Caco-2 (cell line): ENCODE results near the gene LRP3. TPM values are rescaled to one million over a fixed set of nuclear protein-coding genes. Genes with fewer than 3 reads are reported as not detected.
"Not testable (repeated sequence)": the region's sequence is repeated elsewhere in the genome, so short reads cannot be mapped to it uniquely, and the experiment has no call there.

ENCODE experiments used
- BruUV-seq: library from RNA; stranded (reverse); fragments of 400-500 nt; replicated peaks from 2 replicates; lab custom pipeline; 2021; lab: Mats Ljungman, UMichigan
- CTCF ChIA-PET: fragments of 300-600 bp; sonication (Branson Sonifier 250); formaldehyde crosslinking; loops from one replicate; lab custom pipeline; 2022; ENCODE audit warnings: antibody characterized with exemption; lab: Charles Lee
- POLR2A ChIA-PET: fragments of 300-600 bp; sonication (Branson Sonifier 250); formaldehyde crosslinking; loops from one replicate; lab custom pipeline; 2022; ENCODE audit warnings: antibody characterized with exemption; lab: Charles Lee
- DNase-seq, 2 experiments: peaks; one replicate each; pipeline versions ENCODE4 v3.0.0 to v3.0.0-alpha.2; 2020 to 2022
- H3K27me3 ChIP-seq: replicated peaks from 2 replicates; pipeline ENCODE4 v1.6.0; 2011; ENCODE audit warnings: low read length; ENCODE audit not compliant: control insufficient read depth, insufficient read depth
- H3K36me3 ChIP-seq: 2 replicates; pipeline ENCODE4 v1.5.1; 2011; ENCODE audit warnings: low read length; ENCODE audit not compliant: control insufficient read depth, insufficient read depth
- H3K4me1 ChIP-seq: fragments of 250-450 bp; sonication (Bioruptor Pico); 2 replicates; pipeline ENCODE4 v1.5.1; 2020; ENCODE audit warnings: mild to moderate bottlenecking
- H3K4me3 ChIP-seq: 2 replicates; pipeline ENCODE4 v1.5.1; 2011; ENCODE audit warnings: low read depth, mild to moderate bottlenecking, control low read depth, low read length
- H3K9me3 ChIP-seq: fragments of 250-450 bp; sonication (Bioruptor Pico); 2 replicates; pipeline ENCODE4 v1.5.1; 2020; ENCODE audit warnings: mild to moderate bottlenecking, moderate library complexity
- H3K27ac Mint-ChIP-seq: one replicate; pipeline ENCODE4 v1.8.0; 2022; ENCODE audit warnings: mixed read lengths; ENCODE audit not compliant: unreplicated experiment
- H3K27me3 Mint-ChIP-seq: one replicate; pipeline ENCODE4 v1.8.0; 2022; ENCODE audit warnings: mixed read lengths; ENCODE audit not compliant: insufficient read depth, unreplicated experiment
- H3K36me3 Mint-ChIP-seq: one replicate; pipeline ENCODE4 v1.8.0; 2022; ENCODE audit warnings: mild to moderate bottlenecking, mixed read lengths; ENCODE audit not compliant: insufficient read depth, unreplicated experiment
- H3K4me1 Mint-ChIP-seq: one replicate; pipeline ENCODE4 v1.8.0; 2022; ENCODE audit warnings: low read depth, mixed read lengths; ENCODE audit not compliant: unreplicated experiment
- H3K4me3 Mint-ChIP-seq: one replicate; pipeline ENCODE4 v1.8.0; 2022; ENCODE audit warnings: mild to moderate bottlenecking, moderate library complexity, mixed read lengths; ENCODE audit not compliant: unreplicated experiment
- H3K9me3 Mint-ChIP-seq: one replicate; pipeline ENCODE4 v1.8.0; 2022; ENCODE audit warnings: mixed read lengths; ENCODE audit not compliant: unreplicated experiment
- intact Hi-C: fragments of 100-400 bp; cut with micrococcal nuclease; formaldehyde crosslinking; loops from one replicate; pipeline ENCODE4 v1.10.0; 2022; ENCODE audit not compliant: unreplicated experiment
- total RNA-seq: library from RNA; stranded (reverse); gene quantifications from 2 replicates; pipeline ENCODE4 v1.2.3, GENCODE V29; 2022
- TF ChIP-seq, protein P1 (sequence below), 2 experiments: fragments of 200-600 bp in 1 of 2; IDR thresholded peaks; 1 replicate in 1 of 2; 2 replicates in 1 of 2; pipeline versions ENCODE4 v1.5.1 to v1.8.0; 2011 to 2022; ENCODE audit warnings: antibody characterized with exemption in 1 of 2, control low read depth in 1 of 2, inconsistent platforms in 1 of 2, low read depth in 1 of 2, low read length in 1 of 2, mild to moderate bottlenecking in 1 of 2, moderate library complexity in 1 of 2; ENCODE audit not compliant: insufficient read depth in 1 of 2, severe bottlenecking in 1 of 2, unreplicated experiment in 1 of 2

The LRP3 gene
- total RNA-seq, 1 experiment from 2014 or later, result 22.8 TPM

DNA sequence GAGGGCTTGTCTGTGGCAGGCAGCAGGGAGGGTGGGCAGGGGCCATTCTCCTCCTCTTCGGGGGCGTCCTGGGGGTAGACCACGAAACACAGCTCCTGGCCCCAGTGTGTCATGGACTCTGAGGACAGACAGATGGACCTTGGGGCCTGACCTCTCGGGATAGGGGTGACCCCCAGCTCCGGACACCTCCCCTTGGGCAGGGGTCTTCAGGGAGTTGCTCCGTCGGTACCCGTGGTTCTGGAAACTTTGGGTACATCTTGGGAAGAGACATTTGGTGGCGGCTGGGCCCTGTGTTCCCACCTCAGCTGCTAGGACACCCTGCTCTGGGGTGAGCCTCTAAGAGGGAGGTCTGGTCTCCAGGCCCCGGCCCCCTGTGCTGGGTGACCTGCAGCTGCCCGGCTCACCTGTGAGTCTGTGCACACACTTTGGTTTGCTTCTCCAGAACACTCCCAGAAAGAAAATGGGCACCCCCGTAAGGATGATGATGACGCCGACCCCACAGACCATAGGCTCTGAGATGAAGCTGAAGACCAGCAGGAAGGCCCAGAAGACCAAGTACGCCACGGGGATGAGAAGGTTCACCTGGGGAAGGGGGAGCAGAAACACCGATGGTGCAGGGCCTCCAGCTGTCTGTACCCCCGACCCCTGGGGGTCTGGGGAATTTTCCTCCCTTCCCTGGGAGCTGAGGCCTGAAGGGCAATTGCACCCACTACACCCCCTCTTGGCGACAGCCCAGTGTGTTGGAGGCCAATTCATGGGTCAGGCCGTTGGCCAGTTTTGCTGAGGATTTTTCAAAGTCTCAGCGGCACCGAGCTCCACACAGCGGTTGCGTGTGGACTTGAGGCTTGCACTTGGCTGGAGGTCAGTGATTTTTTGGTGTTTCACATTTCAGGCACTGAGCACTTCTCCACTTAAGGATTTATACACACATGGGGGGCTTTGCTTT lies 15.0 kb downstream of the LRP3 start:
- no peak overlapping the region for H3K27ac Mint-ChIP-seq
- BruUV-seq, result no TSS peak
- ChIA-PET CTCF (no interaction called here), POLR2A (no interaction called here)
- no peaks in the 10 kb centered on the region for H3K9me3 Mint-ChIP-seq
- TF ChIP-seq, protein P1, sequence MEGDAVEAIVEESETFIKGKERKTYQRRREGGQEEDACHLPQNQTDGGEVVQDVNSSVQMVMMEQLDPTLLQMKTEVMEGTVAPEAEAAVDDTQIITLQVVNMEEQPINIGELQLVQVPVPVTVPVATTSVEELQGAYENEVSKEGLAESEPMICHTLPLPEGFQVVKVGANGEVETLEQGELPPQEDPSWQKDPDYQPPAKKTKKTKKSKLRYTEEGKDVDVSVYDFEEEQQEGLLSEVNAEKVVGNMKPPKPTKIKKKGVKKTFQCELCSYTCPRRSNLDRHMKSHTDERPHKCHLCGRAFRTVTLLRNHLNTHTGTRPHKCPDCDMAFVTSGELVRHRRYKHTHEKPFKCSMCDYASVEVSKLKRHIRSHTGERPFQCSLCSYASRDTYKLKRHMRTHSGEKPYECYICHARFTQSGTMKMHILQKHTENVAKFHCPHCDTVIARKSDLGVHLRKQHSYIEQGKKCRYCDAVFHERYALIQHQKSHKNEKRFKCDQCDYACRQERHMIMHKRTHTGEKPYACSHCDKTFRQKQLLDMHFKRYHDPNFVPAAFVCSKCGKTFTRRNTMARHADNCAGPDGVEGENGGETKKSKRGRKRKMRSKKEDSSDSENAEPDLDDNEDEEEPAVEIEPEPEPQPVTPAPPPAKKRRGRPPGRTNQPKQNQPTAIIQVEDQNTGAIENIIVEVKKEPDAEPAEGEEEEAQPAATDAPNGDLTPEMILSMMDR (IDR thresholded peaks at IDR 0.05; ENCODE audit: insufficient read depth in 1 of 2, low read depth in 1 of 2, low read length in 1 of 2, severe bottlenecking in 1 of 2, unreplicated experiment in 1 of 2), result no peak
- H3K4me1 Mint-ChIP-seq, result no peaks in the 10 kb centered on the region
- intact Hi-C loops, result no loop called here
- no peak overlapping the region for H3K4me3 Mint-ChIP-seq
- Histone ChIP-seq H3K27me3 (no peaks in the 10 kb centered on the region), H3K9me3 (no peaks in the 10 kb centered on the region), H3K4me3 (no peak overlapping the region), H3K36me3 (no peaks in the 10 kb centered on the region), H3K4me1 (no peaks in the 10 kb centered on the region)
- H3K36me3 Mint-ChIP-seq, result no peaks in the 10 kb centered on the region
- H3K27me3 Mint-ChIP-seq, result no peaks in the 10 kb centered on the region
- DNase-seq, result no peak

DNA sequence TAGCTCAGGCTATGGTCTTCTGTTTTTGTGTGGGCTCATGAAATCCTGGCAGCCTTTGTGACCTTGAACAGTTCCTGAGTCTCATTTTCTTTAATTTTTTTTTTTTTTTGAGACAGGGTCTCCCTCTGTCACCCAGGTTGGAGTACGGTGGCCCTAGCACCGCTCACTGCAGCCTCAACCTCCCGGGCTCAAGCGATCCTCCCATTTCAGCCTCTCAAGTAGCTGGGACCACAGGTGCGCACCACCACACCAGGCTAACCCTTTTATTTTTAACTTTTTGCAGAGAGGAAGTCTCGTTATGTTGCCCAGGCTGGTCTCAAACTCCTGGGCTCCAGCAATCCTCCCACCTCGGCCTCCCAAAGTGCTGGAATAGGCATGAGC lies 15.7 kb downstream of the LRP3 start:
- CTCF ChIA-PET, result not testable (repeated sequence)

DNA sequence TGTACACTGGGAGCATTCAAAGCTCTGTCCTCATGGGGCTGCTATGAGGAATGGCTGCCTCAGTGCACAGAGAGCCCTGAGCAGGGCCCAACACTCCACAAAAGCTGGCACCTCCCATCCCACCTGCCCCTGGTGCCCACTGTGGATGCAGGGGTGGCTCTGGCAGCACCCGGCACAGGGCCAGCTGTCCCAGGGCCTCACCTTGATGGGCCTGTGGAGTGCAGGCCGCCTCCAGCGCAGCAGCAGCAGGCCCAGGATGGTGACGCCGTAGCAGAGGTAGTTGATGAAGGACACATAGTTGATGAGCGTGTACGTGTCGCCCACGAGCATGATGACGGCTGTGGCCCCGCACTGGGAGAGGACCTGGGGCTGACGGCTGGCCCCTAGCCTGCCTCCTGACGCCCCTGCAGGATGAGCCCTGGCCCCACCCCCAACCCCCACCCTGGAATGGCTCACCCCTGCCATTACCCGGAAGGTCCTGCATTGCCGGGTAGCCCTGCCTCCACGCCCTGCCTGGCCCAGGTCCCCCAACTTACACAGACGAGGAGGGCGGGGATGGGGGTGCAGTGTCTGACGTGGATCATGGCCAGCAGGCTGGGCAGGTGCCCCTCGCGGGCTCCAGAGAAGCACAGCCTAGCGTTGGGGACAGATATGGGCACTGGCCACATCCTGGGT lies 16.3 kb downstream of the LRP3 start:
- Mint-ChIP-seq H3K4me1 (no peaks in the 10 kb centered on the region), H3K9me3 (no peaks in the 10 kb centered on the region), H3K4me3 (no peak overlapping the region), H3K27ac (no peak overlapping the region), H3K27me3 (no peaks in the 10 kb centered on the region), H3K36me3 (no peaks in the 10 kb centered on the region)
- DNase-seq, result no peak
- BruUV-seq, result no TSS peak
- Histone ChIP-seq H3K27me3 (no peaks in the 10 kb centered on the region), H3K4me1 (no peaks in the 10 kb centered on the region), H3K9me3 (no peaks in the 10 kb centered on the region), H3K4me3 (no peak overlapping the region), H3K36me3 (no peaks in the 10 kb centered on the region)
- intact Hi-C loops, result no loop called here
- ChIA-PET POLR2A (no interaction called here), CTCF (no interaction called here)
- TF ChIP-seq, protein P1 (IDR thresholded peaks at IDR 0.05; ENCODE audit: insufficient read depth in 1 of 2, low read depth in 1 of 2, low read length in 1 of 2, severe bottlenecking in 1 of 2, unreplicated experiment in 1 of 2), result no peak

More for the DNA sequence above, 15.7 kb downstream of the LRP3 start:
- H3K36me3 Mint-ChIP-seq, H3K27me3 ChIP-seq, POLR2A ChIA-PET, H3K27ac Mint-ChIP-seq, H3K9me3 ChIP-seq, BruUV-seq, DNase-seq, H3K27me3 Mint-ChIP-seq, intact Hi-C loops, H3K4me1 ChIP-seq, H3K4me3 Mint-ChIP-seq, H3K4me1 Mint-ChIP-seq, H3K36me3 ChIP-seq, H3K4me3 ChIP-seq, H3K9me3 Mint-ChIP-seq: not testable (repeated sequence)
